GM18505 (cell line): ENCODE measurements around the gene MYOM1.
A peak's percentile ranks its signal among the peaks of the same experiment; 100 is the strongest.
"Not testable (repeated sequence)": the region's sequence is repeated elsewhere in the genome, so short reads cannot be mapped to it uniquely, and the experiment has no call there.

Source experiments
- ATAC-seq: cut with Tn5 transposase; IDR thresholded peaks from one replicate; pipeline ENCODE4 v1.9.1; 2021; ENCODE audit not compliant: unreplicated experiment
- POLR2A ChIP-seq: IDR thresholded peaks from 4 replicates; pipeline ENCODE4 v1.6.1; 2011; ENCODE audit warnings: borderline replicate concordance; ENCODE audit not compliant: insufficient read depth, insufficient read length; ENCODE audit errors: extremely low read depth

The MYOM1 gene

GRCh38 chr18:3040881-3041280 lies 178.9 kb downstream of the MYOM1 start:
- TF ChIP-seq POLR2A, result no peak
- ATAC-seq, result no peak

- ATAC-seq, result no peak
These were observed 179.6 kb downstream of the MYOM1 start for GRCh38 chr18:3040173-3040572.

GRCh38 chr18:3037423-3037915 lies 182.3 kb downstream of the MYOM1 start:
- peak; percentile 99 for ATAC-seq
- TF ChIP-seq POLR2A, result no peak

More at GRCh38 chr18:3040173-3040572, 179.6 kb downstream of the MYOM1 start:
- TF ChIP-seq POLR2A, result no peak

- no peak for TF ChIP-seq POLR2A
- no peak for ATAC-seq
These were observed 183.7 kb downstream of the MYOM1 start for GRCh38 chr18:3036108-3036507.

GRCh38 chr18:3035635-3036034 lies 184.1 kb downstream of the MYOM1 start:
- TF ChIP-seq POLR2A, result no peak
- ATAC-seq, result no peak

- no peak for ATAC-seq
- TF ChIP-seq POLR2A, result no peak
These were observed 187.0 kb downstream of the MYOM1 start for GRCh38 chr18:3032721-3033120.

- no peak for ATAC-seq
- TF ChIP-seq POLR2A, result no peak
These were observed 190.4 kb downstream of the MYOM1 start for GRCh38 chr18:3029215-3029952.

GRCh38 chr18:3028115-3028514 lies 191.7 kb downstream of the MYOM1 start:
- ATAC-seq, result not testable (repeated sequence)

GRCh38 chr18:3027370-3027891 lies 192.3 kb downstream of the MYOM1 start:
- no peak for TF ChIP-seq POLR2A
- ATAC-seq, result no peak

- no peak for ATAC-seq
- TF ChIP-seq POLR2A, result no peak
These were observed 194.2 kb downstream of the MYOM1 start for GRCh38 chr18:3025544-3025943.

GRCh38 chr18:3023603-3024002 lies 196.2 kb downstream of the MYOM1 start:
- not testable (repeated sequence) for ATAC-seq
